GM19438 (cell line): Measurements from ENCODE around the gene FANCC.

ENCODE experiments used
- ATAC-seq: cut with Tn5 transposase; IDR thresholded peaks from one replicate; pipeline ENCODE4 v1.9.1; 2021; ENCODE audit warnings: low read depth; ENCODE audit not compliant: unreplicated experiment

Gene FANCC

DNA sequence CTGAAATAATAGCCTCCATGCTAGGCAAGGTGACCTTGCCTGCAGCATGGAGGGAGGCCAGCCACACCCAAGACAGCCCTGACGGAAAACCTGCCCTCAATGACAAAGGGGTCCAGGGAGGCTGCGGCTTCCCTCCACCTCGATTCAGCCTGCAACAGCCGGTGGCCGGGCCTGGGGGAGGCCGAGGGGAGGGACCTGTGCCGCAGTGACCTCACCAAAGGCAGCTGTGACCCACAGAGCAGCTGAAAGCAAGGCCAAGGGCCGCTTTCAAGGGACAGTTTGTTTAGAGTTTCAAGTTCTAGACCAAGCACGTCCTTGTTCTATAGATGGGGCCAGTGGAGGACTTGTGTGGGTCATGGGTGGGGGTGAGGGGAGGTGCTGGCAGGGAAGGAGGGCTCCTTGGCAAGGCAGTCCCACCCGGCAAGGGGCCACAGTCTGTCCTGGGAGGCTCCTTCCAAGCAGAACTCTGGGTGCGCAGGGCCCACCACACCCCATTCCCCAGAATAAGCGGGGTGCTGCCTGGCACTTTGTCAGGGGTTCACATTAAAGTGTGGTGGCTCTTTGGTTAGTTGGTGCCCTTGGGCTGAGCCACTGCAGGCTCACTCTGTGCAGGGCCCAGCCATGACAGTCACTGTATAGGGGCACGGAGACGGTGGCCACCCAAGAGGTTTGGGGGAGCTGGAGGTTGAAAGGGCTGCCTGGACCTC is 226.5 kb downstream of the FANCC start:
- no peak for ATAC-seq

DNA sequence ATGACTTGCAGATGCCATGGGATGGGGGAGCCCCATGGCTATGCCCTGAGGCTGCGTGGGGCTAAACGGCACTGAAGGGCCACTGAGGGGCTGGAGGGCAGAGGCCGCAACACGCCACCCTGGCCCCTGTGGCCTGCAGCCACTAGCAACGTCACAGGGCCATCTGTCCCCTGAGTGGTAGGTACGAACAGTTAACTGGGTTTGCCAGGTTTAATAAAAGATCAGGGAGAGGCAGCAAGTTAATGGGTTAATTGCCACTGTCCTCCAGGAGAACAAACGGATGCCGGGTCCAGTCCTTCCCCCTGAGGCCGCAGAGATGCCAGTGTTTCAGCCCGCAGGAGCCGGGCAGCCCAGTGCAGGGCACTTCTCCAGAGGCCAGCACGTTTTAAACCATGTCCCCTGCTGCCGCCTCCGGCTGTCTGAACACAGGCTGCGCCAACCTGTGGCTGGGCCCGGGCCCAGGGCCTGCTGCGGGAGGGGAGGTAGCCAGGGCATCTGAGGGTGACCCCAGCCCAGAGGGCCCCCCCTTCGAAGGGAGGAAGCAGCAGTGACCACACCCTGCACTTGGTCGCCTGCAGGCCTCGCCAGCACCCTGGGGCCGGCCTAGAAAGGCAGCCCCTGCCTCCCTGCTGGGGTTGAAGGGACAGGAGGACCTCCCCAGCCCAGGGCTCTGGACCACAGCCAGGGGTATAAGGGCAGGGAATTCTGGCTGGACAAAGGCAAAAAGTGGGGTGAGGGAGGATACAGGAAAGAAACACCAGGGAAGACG is 227.3 kb downstream of the FANCC start:
- no peak for ATAC-seq

GRCh38 chr9:95089257-95090022 is 228.1 kb downstream of the FANCC start:
- ATAC-seq: no peak

DNA sequence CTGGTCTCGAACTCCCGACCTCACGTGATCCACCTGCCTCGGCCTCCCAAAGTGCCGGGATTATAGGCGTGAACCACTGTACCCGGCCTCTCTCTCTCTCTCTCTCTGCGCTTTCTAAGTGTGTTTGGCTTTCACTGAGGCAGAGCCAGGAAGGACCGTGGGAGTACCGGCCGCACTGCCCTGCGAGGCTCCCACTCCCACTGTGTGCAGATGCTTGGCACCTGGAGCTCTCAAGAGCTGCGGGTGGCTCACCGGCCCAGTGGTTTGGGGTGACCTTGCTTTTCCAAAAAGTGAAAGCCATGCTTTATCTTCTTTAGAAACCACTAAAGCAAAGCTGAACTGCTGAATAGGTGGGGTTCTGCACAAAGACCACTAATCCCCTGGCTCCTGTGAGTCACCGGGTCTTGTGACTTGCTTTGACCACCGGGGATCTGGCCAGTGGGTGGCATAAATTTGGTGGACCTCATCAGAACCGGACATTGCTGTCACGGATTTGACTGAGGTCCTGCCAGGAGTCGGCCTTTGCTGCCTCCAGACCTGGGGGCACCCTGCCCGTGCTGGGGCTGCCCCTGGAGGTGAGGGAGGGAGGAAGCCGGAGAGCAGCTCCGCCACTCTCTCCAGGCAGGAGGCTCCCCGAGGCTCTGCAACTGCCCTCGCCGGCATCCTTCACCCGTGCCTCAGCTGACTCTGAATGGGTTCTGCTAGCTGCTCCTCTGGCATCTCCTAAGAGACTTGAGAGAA is 228.9 kb downstream of the FANCC start:
- no peak for ATAC-seq

DNA sequence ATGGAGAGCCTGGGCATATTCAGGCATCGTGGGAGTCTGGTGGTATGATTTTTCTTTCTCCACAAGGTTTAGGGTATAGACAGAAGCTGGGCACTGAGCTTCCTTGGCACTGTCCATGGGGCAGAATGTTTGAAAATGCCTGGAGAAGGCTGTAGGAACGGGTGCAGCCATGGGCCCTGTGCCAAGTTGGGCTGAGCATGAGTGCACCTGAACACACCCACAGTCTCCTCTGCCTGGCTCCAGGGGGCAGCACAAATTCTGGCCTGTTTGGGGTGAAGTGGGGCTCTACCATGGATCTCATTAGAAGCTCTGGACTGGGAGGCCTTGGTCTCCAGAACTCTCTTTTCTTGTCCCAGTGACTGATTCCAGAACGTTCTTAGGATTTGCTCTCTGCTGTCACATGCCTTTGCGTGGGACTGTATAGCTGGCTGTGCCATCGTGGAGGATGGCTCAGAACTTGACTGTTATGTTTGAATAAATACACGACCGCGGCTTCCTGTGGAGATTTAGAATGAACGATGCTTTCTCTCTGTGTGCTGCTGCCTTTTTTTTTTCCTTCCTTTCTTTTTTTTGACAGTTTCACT is 229.8 kb downstream of the FANCC start:
- ATAC-seq: no peak

DNA sequence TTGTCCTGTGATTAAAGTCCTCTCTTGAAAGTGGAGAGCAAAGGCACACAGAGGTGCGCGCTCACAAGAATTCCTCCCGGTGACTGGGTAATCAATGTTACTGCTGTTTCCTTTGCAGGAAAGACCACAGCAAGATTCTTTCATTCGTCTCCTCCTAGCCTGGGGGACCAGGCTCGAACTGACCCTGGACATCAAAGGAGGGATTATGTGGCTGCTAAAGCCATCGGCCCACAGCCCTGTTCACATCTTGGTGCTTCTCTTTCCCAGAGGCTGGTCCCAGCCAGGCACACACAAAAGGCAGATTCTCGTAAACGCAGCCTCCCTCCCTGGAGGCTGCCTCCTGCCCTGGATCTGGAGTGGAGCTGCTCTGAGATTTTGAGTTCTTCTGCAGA is 230.9 kb downstream of the FANCC start:
- no peak for ATAC-seq

DNA sequence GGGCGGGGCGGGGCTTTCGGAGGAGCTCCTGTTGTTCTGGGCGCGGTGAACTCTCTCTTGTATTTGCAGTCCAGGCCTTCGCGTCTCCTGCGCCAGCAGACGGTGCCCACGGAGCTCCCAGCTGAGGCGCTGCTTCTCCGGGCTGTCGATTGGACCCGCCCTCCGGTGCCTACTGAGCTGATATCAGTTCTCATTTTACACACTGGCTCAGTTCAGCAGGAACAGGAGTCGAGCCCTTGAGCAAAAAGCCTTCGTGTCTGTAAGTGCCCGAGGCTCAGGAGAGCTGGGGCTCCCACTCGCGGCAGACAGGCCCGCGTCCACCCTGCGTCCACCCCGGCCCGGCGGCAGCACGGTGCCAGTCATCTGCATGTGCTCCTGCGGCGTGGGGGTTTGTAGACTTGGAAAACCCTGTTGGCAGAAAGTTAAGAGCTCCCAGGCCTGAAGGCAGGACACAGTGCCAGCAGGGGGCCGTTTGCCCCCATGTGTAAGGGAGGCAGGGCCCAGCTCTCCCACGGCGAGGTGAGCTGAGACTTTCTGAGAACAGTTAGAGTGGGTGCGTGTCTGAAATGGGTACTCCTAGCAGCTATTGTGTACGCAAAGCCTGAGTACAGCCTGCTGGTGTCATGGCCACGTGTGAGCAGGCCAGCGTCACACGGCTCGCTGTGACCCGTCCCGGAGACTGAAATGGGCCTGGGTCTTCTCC is 231.5 kb downstream of the FANCC start:
- no peak for ATAC-seq

DNA sequence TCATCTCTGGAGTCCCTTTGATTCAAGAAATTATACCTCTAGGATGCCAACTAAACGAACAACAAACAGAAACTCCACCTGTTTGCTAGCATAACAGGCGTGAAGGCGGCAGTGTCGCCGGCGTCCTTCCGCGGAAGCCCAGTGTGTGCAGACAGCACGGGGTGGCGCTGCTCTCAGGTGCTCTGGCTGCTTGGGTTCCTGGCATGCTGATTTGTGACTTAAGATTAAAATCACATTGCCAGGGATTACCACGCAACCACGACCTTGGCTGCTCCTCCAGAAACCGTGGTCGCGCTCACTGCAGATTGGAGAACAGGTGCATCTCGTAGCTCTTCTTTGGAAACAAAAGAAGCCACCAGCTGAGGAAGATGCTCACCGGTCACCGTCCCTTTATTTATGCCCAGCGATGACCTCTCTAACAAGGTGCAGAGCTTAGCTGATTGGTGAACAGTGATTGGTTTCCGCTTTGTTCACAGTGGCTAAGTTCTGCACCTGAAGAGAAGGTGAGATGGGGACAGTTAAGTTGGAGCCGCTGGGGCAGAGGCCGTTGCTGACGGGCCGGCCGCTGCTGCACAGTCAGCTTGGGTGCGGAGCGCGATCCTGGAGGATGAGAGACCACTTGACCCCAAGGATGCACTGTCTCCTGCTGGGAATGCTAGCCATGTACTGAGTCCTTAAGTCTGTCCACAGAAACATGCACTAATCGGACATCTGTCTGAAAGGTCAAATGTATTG is 232.3 kb downstream of the FANCC start:
- no peak for ATAC-seq

- no peak for ATAC-seq
Measured at GRCh38 chr9:95084254-95084934, 233.1 kb downstream of the FANCC start.

DNA sequence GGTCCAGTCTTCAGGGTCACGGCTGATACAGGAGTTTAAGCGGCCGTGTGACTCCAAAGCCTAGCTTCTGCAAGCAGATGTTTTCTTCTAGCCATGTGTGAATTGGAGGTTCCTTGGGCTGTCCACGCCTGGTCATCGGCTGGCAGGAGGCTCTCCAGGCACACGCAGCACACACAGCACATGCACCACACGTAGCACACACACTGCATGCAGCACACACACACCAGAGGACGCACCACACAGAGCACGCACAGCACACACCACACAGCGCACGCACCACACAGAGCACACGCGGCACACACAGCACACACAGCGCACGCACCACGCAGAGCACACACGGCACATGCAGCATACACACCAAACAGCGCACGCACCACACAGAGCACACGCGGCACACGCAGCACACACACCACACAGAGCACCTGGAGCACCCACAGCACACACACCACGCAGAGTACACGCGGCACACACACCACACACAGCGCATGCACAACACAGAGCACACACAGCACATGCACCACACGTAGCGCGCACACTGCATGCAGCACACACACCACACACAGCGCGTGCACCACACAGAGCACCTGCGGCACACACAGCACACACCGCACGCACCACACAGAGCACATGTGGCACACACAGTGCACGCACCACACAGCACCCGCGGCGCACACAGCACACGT is 234.3 kb downstream of the FANCC start:
- no peak for ATAC-seq

DNA sequence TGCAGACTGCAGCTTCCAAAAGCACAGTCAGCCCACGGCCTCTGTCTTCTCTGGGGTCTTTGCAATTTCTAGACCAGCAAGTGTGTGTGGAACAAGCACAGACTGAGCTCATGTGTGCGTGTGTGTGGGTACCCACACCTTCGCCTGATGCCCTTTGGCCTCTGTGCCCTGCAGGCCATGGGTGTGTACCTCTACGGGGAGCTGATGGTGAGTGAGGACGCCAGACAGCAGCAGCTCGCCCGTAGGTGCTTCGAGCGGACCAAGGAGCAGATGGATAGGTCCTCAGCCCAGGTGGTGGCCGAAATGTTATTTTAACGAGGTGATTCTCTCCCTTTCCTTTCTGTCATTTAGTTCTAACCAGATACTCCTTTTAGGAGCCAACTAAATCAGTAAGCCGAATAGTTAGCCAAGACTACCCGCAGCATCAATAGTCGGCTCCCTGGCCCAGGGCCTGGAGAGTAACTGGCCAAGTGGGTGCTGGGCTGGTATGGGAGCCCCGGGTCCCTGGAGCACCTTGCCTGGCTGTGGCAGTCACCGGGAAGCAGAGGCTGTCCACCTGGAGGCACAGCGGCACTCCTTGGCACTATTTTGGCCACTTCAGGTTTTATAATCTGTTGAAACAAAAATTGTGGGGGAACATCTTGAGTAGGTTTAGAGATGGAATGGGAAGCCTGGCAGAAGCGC is 235.0 kb downstream of the FANCC start:
- no peak for ATAC-seq

DNA sequence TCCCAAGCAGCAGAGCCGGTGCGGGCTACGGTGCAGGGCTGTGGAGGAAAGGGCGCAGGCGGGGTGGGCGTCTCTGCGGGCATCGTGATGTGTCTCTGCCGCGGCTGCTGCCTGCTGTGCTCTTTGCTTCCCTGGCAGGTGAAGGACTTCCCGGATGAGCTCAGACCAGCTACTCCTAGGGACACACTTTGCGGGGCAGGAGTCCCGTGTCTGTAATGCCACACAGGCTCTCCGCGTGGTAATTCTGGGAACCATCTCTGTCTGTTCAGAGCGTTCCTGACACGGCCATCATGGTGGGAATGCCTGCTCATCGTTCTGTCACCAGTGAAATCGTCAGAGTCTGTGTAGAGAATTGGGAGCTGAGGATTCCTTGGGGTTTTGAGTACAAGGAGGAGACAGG is 235.5 kb downstream of the FANCC start:
- no peak for ATAC-seq

DNA sequence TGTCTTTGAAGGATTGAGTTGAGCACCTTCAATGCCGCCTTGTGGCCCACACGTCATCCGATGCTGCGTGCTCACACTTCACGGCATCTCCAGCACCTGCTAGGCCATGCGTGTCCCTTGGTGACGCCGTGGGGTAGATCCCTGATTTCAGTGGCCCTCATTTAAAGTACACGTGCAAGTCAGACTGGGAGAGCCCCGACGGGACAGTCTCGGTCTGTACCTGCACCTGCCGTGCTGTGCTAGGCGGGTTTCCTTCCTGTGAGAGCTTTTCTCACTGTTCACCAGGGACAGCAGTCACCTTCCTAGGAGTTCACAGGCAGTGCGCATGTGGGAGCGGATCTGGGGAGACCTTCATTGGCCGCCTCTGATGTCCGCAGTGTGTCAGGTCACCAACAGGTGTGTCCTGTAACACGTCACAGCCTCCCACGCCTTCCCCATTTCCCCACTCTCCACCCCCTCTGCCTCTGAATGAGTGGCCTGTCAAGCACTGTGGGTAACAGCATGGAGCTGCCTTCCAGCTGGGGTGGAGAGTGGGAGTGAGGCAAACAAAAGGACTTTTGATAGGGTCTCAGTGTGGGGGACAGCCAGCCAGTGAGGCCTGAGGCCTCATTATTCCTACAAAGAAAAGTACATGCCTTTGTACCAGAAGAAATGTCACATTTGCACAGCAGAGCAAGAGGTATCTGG is 236.4 kb downstream of the FANCC start:
- ATAC-seq: no peak

DNA sequence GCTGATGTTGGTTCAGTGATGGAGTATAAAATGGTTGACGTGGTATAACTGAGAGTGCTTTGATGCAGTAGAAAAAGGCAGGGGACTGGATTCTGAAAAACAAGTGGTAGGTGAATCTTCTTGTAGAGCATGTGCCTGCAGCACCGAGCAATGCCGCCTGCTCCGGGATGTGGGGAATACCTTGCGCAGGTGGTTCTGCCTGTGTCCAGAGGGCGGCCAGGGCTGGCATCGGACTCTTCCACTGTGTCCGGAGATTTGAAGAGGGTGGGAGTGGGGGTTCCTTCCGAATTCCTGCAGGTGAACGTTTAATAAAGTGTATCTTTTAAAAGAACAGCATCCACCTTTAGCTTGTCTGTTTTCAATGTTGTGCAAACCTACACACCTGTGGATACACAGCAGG is 238.0 kb downstream of the FANCC start:
- ATAC-seq: no peak

GRCh38 chr9:95078939-95079338 is 238.6 kb downstream of the FANCC start:
- ATAC-seq: no peak

DNA sequence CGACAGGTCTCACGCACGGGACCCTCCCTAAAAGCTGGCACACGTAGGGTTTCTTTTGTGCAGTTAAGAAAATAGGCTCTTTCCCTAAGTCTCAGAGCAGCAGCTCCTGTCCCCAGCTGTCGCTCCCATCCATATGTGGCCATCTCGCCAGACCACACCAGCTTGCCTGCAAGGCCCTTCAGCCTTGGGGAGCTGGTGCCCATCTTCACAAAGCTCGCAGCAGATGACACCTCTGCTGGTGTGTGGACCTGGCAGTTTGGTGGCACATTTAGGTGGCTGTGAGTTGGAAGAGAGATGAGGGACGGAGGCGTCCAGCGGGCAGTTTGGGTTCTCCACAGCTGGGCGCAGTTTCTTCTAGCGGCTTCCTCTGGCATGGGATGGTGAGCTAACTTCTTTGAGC is 239.0 kb downstream of the FANCC start:
- ATAC-seq: no peak

DNA sequence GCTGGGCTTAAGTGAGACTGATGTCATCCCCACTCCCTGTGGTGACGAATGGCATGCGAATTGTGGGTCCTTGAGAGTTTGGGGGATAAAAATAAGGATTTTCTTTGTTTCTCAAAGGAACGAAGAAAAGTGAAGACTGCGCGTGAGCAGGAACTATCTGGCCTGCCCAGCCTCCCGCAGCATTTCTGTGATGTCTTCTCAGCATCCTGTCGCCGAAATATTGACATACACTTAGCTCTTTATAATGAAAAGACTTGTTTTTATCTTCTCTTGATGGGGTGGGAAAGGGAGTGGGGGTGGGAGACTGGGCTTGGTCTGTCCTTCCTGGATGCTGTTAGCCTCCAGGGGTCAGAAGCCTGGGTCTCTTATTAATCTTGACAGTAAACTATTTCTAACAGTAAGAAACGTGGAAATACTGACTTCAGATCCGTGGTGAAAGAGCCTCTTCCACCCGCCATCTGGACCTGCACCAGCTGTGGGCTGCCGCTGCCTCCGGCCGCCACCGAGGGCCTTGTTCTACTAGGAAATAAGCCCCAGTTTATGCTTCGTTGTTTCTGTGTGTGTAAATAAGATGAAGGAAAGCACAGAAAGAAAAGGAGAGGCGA is 239.6 kb downstream of the FANCC start:
- ATAC-seq: no peak
